Stimulated activated effector memory CD8-positive, alpha-beta T cell treated with anti-CD3 and anti-CD28 coated beads, Interleukin-12 subunit alpha, Interleukin-12 subunit beta, amount 100 ng/mL, for 72 hours (primary cell): ENCODE results near the gene CXCR5.

Experiments
- ATAC-seq: fragments of 150-1000 bp; cut with Tn5 transposase; 2 replicates; pipeline ENCODE4 v1.10.0; 2021
- DNase-seq, 2 donors: peaks; one replicate each; pipeline ENCODE4 v3.0.0; 2021 to 2022; ENCODE audit warnings: low spot score in 2 of 2
- H3K27ac Mint-ChIP-seq: one replicate; pipeline ENCODE4 v1.8.0; 2022; ENCODE audit warnings: mild to moderate bottlenecking, mixed read lengths
- H3K36me3 Mint-ChIP-seq: one replicate; pipeline ENCODE4 v1.8.0; 2022; ENCODE audit warnings: mild to moderate bottlenecking, mixed read lengths
- H3K4me1 Mint-ChIP-seq: one replicate; pipeline ENCODE4 v1.8.0; 2022; ENCODE audit warnings: mixed read lengths
- H3K4me3 Mint-ChIP-seq: one replicate; pipeline ENCODE4 v1.8.0; 2022; ENCODE audit warnings: mild to moderate bottlenecking, mixed read lengths
- H3K9me3 Mint-ChIP-seq: one replicate; pipeline ENCODE4 v1.8.0; 2022; ENCODE audit warnings: mixed read lengths

Gene CXCR5

GRCh38 chr11:118859973-118860372 is 23.7 kb upstream of the CXCR5 start:
- Mint-ChIP-seq H3K27ac (peak overlapping the region; percentile 83), H3K9me3 (no peaks in the 10 kb centered on the region), H3K4me1 (peaks cover 16% of the 10 kb centered on the region), H3K4me3 (no peak overlapping the region), H3K36me3 (no peaks in the 10 kb centered on the region)
- no peak for DNase-seq
- ATAC-seq, result no peak

- Mint-ChIP-seq H3K9me3 (no peaks in the 10 kb centered on the region), H3K27ac (no peak overlapping the region), H3K4me3 (no peak overlapping the region), H3K4me1 (peaks cover 32% of the 10 kb centered on the region), H3K36me3 (no peaks in the 10 kb centered on the region)
- DNase-seq, result no peak
- no peak for ATAC-seq
Observed at GRCh38 chr11:118868659-118869058, 15.0 kb upstream of the CXCR5 start.

GRCh38 chr11:118870396-118871343 is 13.0 kb upstream of the CXCR5 start:
- peak in 1 of 2 donors; percentile 80 for DNase-seq
- Mint-ChIP-seq H3K9me3 (no peaks in the 10 kb centered on the region), H3K27ac (peak overlapping the region; percentile 93), H3K36me3 (no peaks in the 10 kb centered on the region), H3K4me3 (peak overlapping the region; percentile 77), H3K4me1 (peaks cover 51% of the 10 kb centered on the region)
- peak; percentile 68 for ATAC-seq

- no peaks in the 10 kb centered on the region for H3K36me3 Mint-ChIP-seq
- peaks cover 68% of the 10 kb centered on the region for H3K4me1 Mint-ChIP-seq
- peak overlapping the region; percentile 62 for H3K4me3 Mint-ChIP-seq
- DNase-seq, result peak in 1 of 2 donors; percentile 79
- peak; percentile 46 for ATAC-seq
- H3K27ac Mint-ChIP-seq, result peak overlapping the region; percentile 57
- H3K9me3 Mint-ChIP-seq, result no peaks in the 10 kb centered on the region
Observed at GRCh38 chr11:118872403-118872821, 11.3 kb upstream of the CXCR5 start.

GRCh38 chr11:118873804-118874203 is 9.9 kb upstream of the CXCR5 start:
- no peak for DNase-seq
- peak overlapping the region; percentile 77 for H3K27ac Mint-ChIP-seq
- H3K4me1 Mint-ChIP-seq, result peaks cover 75% of the 10 kb centered on the region
- no peak for ATAC-seq
- no peaks in the 10 kb centered on the region for H3K9me3 Mint-ChIP-seq
- no peaks in the 10 kb centered on the region for H3K36me3 Mint-ChIP-seq
- H3K4me3 Mint-ChIP-seq, result no peak overlapping the region

GRCh38 chr11:118876286-118876685 is 7.4 kb upstream of the CXCR5 start:
- ATAC-seq (peak; percentile 3), DNase-seq (no peak)
- Mint-ChIP-seq H3K4me1 (peaks cover 80% of the 10 kb centered on the region), H3K36me3 (no peaks in the 10 kb centered on the region), H3K9me3 (no peaks in the 10 kb centered on the region), H3K4me3 (peak overlapping the region; percentile 62), H3K27ac (peak overlapping the region; percentile 79)

- peaks cover 7% of the 10 kb centered on the region for H3K36me3 Mint-ChIP-seq
- DNase-seq (no peak), ATAC-seq (no peak)
- H3K27ac Mint-ChIP-seq, result peak overlapping the region; percentile 79
- peak overlapping the region; percentile 62 for H3K4me3 Mint-ChIP-seq
- H3K9me3 Mint-ChIP-seq, result no peaks in the 10 kb centered on the region
- peaks cover 82% of the 10 kb centered on the region for H3K4me1 Mint-ChIP-seq
Observed at GRCh38 chr11:118877487-118878162, 6.1 kb upstream of the CXCR5 start.

- H3K4me1 Mint-ChIP-seq, result peaks cover 82% of the 10 kb centered on the region
- H3K27ac Mint-ChIP-seq, result no peak overlapping the region
- no peaks in the 10 kb centered on the region for H3K9me3 Mint-ChIP-seq
- DNase-seq, result no peak
- H3K4me3 Mint-ChIP-seq, result no peak overlapping the region
- H3K36me3 Mint-ChIP-seq, result peaks cover 9% of the 10 kb centered on the region
- no peak for ATAC-seq
Observed at GRCh38 chr11:118878163-118878563, 5.5 kb upstream of the CXCR5 start.

GRCh38 chr11:118881228-118881627 is 2.5 kb upstream of the CXCR5 start:
- Mint-ChIP-seq H3K4me1 (peaks cover 68% of the 10 kb centered on the region), H3K36me3 (peaks cover 16% of the 10 kb centered on the region), H3K9me3 (no peaks in the 10 kb centered on the region), H3K27ac (no peak overlapping the region), H3K4me3 (no peak overlapping the region)
- DNase-seq, result no peak
- no peak for ATAC-seq

GRCh38 chr11:118882491-118882890 is 1.2 kb upstream of the CXCR5 start:
- Mint-ChIP-seq H3K36me3 (peaks cover 22% of the 10 kb centered on the region), H3K27ac (peak overlapping the region; percentile 68)
- no peak for DNase-seq

GRCh38 chr11:118883004-118883367 is 706 bp upstream of the CXCR5 start:
- ATAC-seq, result no peak
- peak overlapping the region; percentile 42 for H3K4me3 Mint-ChIP-seq

More at GRCh38 chr11:118882491-118882890, 1.2 kb upstream of the CXCR5 start:
- H3K4me1 Mint-ChIP-seq, result peaks cover 65% of the 10 kb centered on the region
- peak overlapping the region; percentile 42 for H3K4me3 Mint-ChIP-seq
- no peak for ATAC-seq
- no peaks in the 10 kb centered on the region for H3K9me3 Mint-ChIP-seq

GRCh38 chr11:118884875-118885274 is 1.2 kb downstream of the CXCR5 start:
- Mint-ChIP-seq H3K9me3 (no peaks in the 10 kb centered on the region), H3K36me3 (peaks cover 26% of the 10 kb centered on the region), H3K4me1 (peaks cover 73% of the 10 kb centered on the region), H3K27ac (no peak overlapping the region), H3K4me3 (peak overlapping the region; percentile 42)
- ATAC-seq (no peak), DNase-seq (no peak)

More at GRCh38 chr11:118883004-118883367, 706 bp upstream of the CXCR5 start:
- Mint-ChIP-seq H3K27ac (peak overlapping the region; percentile 68), H3K9me3 (no peaks in the 10 kb centered on the region), H3K4me1 (peaks cover 66% of the 10 kb centered on the region), H3K36me3 (peaks cover 22% of the 10 kb centered on the region)
- no peak for DNase-seq

- no peak for DNase-seq
- H3K27ac Mint-ChIP-seq, result peak overlapping the region; percentile 74
- peak overlapping the region; percentile 42 for H3K4me3 Mint-ChIP-seq
- H3K9me3 Mint-ChIP-seq, result no peaks in the 10 kb centered on the region
- ATAC-seq, result no peak
- peaks cover 74% of the 10 kb centered on the region for H3K4me1 Mint-ChIP-seq
- H3K36me3 Mint-ChIP-seq, result peaks cover 30% of the 10 kb centered on the region
Observed at GRCh38 chr11:118885319-118885718, 1.6 kb downstream of the CXCR5 start.

- Mint-ChIP-seq H3K36me3 (peaks cover 35% of the 10 kb centered on the region), H3K9me3 (no peaks in the 10 kb centered on the region), H3K4me1 (peaks cover 76% of the 10 kb centered on the region), H3K27ac (peak overlapping the region; percentile 74), H3K4me3 (peak overlapping the region; percentile 42)
- DNase-seq (no peak), ATAC-seq (no peak)
Observed at GRCh38 chr11:118885831-118886565, 2.3 kb downstream of the CXCR5 start.

GRCh38 chr11:118886681-118887111 is 3.0 kb downstream of the CXCR5 start:
- H3K4me3 Mint-ChIP-seq, result peak overlapping the region; percentile 38
- peak overlapping the region; percentile 56 for H3K27ac Mint-ChIP-seq
- no peak for ATAC-seq
- DNase-seq, result no peak
- peaks cover 72% of the 10 kb centered on the region for H3K4me1 Mint-ChIP-seq
- H3K9me3 Mint-ChIP-seq, result no peaks in the 10 kb centered on the region
- peaks cover 39% of the 10 kb centered on the region for H3K36me3 Mint-ChIP-seq
